HCT116 (cell line): ENCODE measurements around the gene BMF. TPM values are rescaled to one million over a fixed set of nuclear protein-coding genes. Genes with fewer than 3 reads are reported as not detected.

ENCODE experiments used
- ATAC-seq: fragments of 200-7000 bp; cut with Tn5 transposase; 2 replicates; pipeline ENCODE4 v1.9.1; 2020; ENCODE audit warnings: mild to moderate bottlenecking, moderate library complexity
- BruUV-seq: library from RNA; stranded (reverse); fragments of 400-500 nt; replicated peaks from 2 replicates; lab custom pipeline; 2021; lab: Mats Ljungman, UMichigan
- CTCF ChIA-PET: fragments of 300-600 bp; sonication (Branson Sonifier 250); formaldehyde crosslinking; loops from one replicate; lab custom pipeline; 2021; ENCODE audit warnings: antibody characterized with exemption; lab: Charles Lee
- POLR2A ChIA-PET: fragments of 300-600, 350-600 bp; sonication (Branson Sonifier 250); formaldehyde crosslinking; loops from one replicate; lab custom pipeline; 2021; ENCODE audit warnings: antibody characterized with exemption; lab: Charles Lee
- RAD21 ChIA-PET, 2 experiments: fragments of 300-600 bp; sonication (Branson Sonifier 250); formaldehyde crosslinking; loops; one replicate each; lab custom pipeline; 2023; ENCODE audit warnings: low total read pairs in 2 of 2; ENCODE audit not compliant: uncharacterized antibody in 2 of 2, unreplicated experiment in 2 of 2, low non-redundant PET in 1 of 2; lab: Charles Lee
- DNase-seq: peaks from one replicate; pipeline ENCODE4 v3.0.0-alpha.2; 2010; ENCODE audit warnings: low read depth, low spot score
- H2AFZ ChIP-seq: fragments of 200-600 bp; shearing (Covaris generic), sonication (generic); 2 replicates; pipeline ENCODE4 v1.6.1; 2017; ENCODE audit warnings: low read depth, mixed run types, mixed read lengths, antibody characterized with exemption, low read length; ENCODE audit not compliant: poor library complexity, severe bottlenecking
- H3K27ac ChIP-seq: 2 replicates; pipeline ENCODE4 v1.5.1; 2012; ENCODE audit warnings: low read depth, low read length
- H3K27me3 ChIP-seq: fragments of 200-600 bp; sonication (generic); 2 replicates; pipeline ENCODE4 v1.6.1; 2016; ENCODE audit warnings: mixed run types, low read length, mixed read lengths; ENCODE audit not compliant: insufficient read depth
- H3K36me3 ChIP-seq, 2 experiments: fragments of 200-500 bp in 1 of 2; fragments of 200-600 bp in 1 of 2; sonication (Bioruptor generic) in 1 of 2; sonication (generic) in 1 of 2; 2 replicates each; pipeline versions ENCODE4 v1.5.1 to v1.6.1; 2014 to 2016; ENCODE audit warnings: low read length in 2 of 2, inconsistent platforms in 1 of 2, mixed read lengths in 1 of 2, mixed run types in 1 of 2; ENCODE audit not compliant: insufficient read depth in 2 of 2, control insufficient read depth in 1 of 2
- H3K4me1 ChIP-seq, 2 experiments: fragments of 200-600 bp in 1 of 2; sonication (generic) in 1 of 2; 2 replicates each; pipeline versions ENCODE4 v1.5.1 to v1.6.1; 2012 to 2017; ENCODE audit warnings: low read length in 2 of 2, inconsistent platforms in 1 of 2, mild to moderate bottlenecking in 1 of 2, mixed read lengths in 1 of 2, mixed run types in 1 of 2, moderate library complexity in 1 of 2; ENCODE audit not compliant: insufficient read depth in 2 of 2, control insufficient read depth in 1 of 2
- H3K4me2 ChIP-seq: fragments of 200-600 bp; sonication (generic); 2 replicates; pipeline ENCODE4 v1.6.1; 2017; ENCODE audit warnings: mixed run types, low read length, mixed read lengths
- H3K4me3 ChIP-seq, 2 experiments: fragments of 200-600 bp in 1 of 2; sonication (generic) in 1 of 2; replicated peaks in 1 of 2; 2 replicates each; pipeline ENCODE4 v1.5.1; 2011 to 2016; ENCODE audit warnings: low read length in 2 of 2, control low read depth in 1 of 2, low read depth in 1 of 2, mild to moderate bottlenecking in 1 of 2, mixed read lengths in 1 of 2, mixed run types in 1 of 2
- H3K79me2 ChIP-seq: fragments of 200-600 bp; sonication (generic); 2 replicates; pipeline ENCODE4 v1.6.1; 2017; ENCODE audit warnings: mild to moderate bottlenecking, mixed run types, low read length, moderate library complexity, mixed read lengths; ENCODE audit not compliant: insufficient read depth
- H3K9ac ChIP-seq: fragments of 200-600 bp; sonication (generic); 2 replicates; pipeline ENCODE4 v1.6.1; 2016; ENCODE audit warnings: low read length, mixed read lengths
- H3K9me2 ChIP-seq: fragments of 200-600 bp; sonication (generic), shearing (Covaris generic); 2 replicates; pipeline ENCODE4 v1.6.1; 2017; ENCODE audit warnings: mixed run types, mild to moderate bottlenecking, moderate library complexity; ENCODE audit not compliant: insufficient read depth
- H3K9me3 ChIP-seq, 2 experiments: fragments of 200-500 bp in 1 of 2; fragments of 200-600 bp in 1 of 2; sonication (Bioruptor generic) in 1 of 2; sonication (generic) in 1 of 2; 2 replicates each; pipeline ENCODE4 v1.6.1; 2014 to 2017; ENCODE audit warnings: low read length in 2 of 2, mixed read lengths in 2 of 2, inconsistent platforms in 1 of 2, low read depth in 1 of 2, mild to moderate bottlenecking in 1 of 2, mixed run types in 1 of 2, moderate library complexity in 1 of 2; ENCODE audit not compliant: control insufficient read depth in 1 of 2, insufficient read depth in 1 of 2
- H4K20me1 ChIP-seq: fragments of 200-600 bp; sonication (generic), shearing (Covaris generic); 2 replicates; pipeline ENCODE4 v1.6.1; 2017; ENCODE audit warnings: mixed run types, mild to moderate bottlenecking, moderate library complexity; ENCODE audit not compliant: insufficient read depth
- ATF3 ChIP-seq: IDR thresholded peaks from 2 replicates; pipeline ENCODE4 v1.6.1; 2012
- CBX3 ChIP-seq: IDR thresholded peaks from 2 replicates; pipeline ENCODE4 v1.6.1; 2012; ENCODE audit warnings: low read depth
- CEBPB ChIP-seq: IDR thresholded peaks from 2 replicates; pipeline ENCODE4 v1.6.1; 2012; ENCODE audit warnings: low read depth
- CTCF ChIP-seq, 3 experiments: fragments of 200-600 bp in 1 of 3; sonication (generic) in 1 of 3; IDR thresholded peaks in 2 of 3; conservative IDR thresholded peaks in 1 of 3; 2 replicates each; pipeline ENCODE4 v1.5.1; 2012 to 2017; ENCODE audit warnings: low read depth in 2 of 3, low read length in 2 of 3, antibody characterized with exemption in 1 of 3, borderline replicate concordance in 1 of 3, control low read depth in 1 of 3, mild to moderate bottlenecking in 1 of 3, mixed read lengths in 1 of 3, mixed run types in 1 of 3, moderate library complexity in 1 of 3; ENCODE audit not compliant: insufficient read depth in 1 of 3
- ELF1 ChIP-seq: IDR thresholded peaks from 2 replicates; pipeline ENCODE4 v1.6.1; 2012; ENCODE audit warnings: low read depth, borderline replicate concordance
- EZH2 ChIP-seq: fragments of 200-600 bp; sonication (generic); IDR thresholded peaks from 2 replicates; pipeline ENCODE4 v1.6.1; 2017; ENCODE audit warnings: antibody characterized with exemption, mixed run types
- FOSL1 ChIP-seq: IDR thresholded peaks from 2 replicates; pipeline ENCODE4 v1.6.1; 2012; ENCODE audit warnings: low read depth
- POLR2A ChIP-seq: IDR thresholded peaks from 2 replicates; pipeline ENCODE4 v1.7.0; 2011; ENCODE audit warnings: borderline replicate concordance; ENCODE audit not compliant: insufficient read depth, insufficient read length; ENCODE audit errors: extremely low read depth
- POLR2AphosphoS5 ChIP-seq: IDR thresholded peaks from 2 replicates; pipeline ENCODE4 v1.6.1; 2011; ENCODE audit warnings: mild to moderate bottlenecking, low read depth, low read length, moderate library complexity
- REST ChIP-seq: IDR thresholded peaks from 2 replicates; pipeline ENCODE4 v1.6.1; 2012; ENCODE audit warnings: low read depth
- SP1 ChIP-seq: IDR thresholded peaks from 2 replicates; pipeline ENCODE4 v1.6.1; 2012; ENCODE audit warnings: low read depth
- SRF ChIP-seq: IDR thresholded peaks from 2 replicates; pipeline ENCODE4 v1.6.1; 2012; ENCODE audit warnings: low read depth
- TCF7L2 ChIP-seq: IDR thresholded peaks from 2 replicates; pipeline ENCODE4 v1.7.0; 2011; ENCODE audit warnings: borderline replicate concordance, inconsistent platforms; ENCODE audit not compliant: insufficient read depth, insufficient read length; ENCODE audit errors: extremely low read depth
- YY1 ChIP-seq: IDR thresholded peaks from 2 replicates; pipeline ENCODE4 v1.6.1; 2011; ENCODE audit warnings: low read length, low read depth, moderate library complexity, mild to moderate bottlenecking; ENCODE audit not compliant: insufficient replicate concordance; ENCODE audit errors: extremely low read depth
- ZBTB33 ChIP-seq: IDR thresholded peaks from 2 replicates; pipeline ENCODE4 v1.6.1; 2011; ENCODE audit warnings: mild to moderate bottlenecking, low read length, moderate library complexity; ENCODE audit not compliant: insufficient replicate concordance; ENCODE audit errors: extremely low read depth
- ZNF274 ChIP-seq: fragments of 200-500 bp; sonication (Bioruptor generic); IDR thresholded peaks from 2 replicates; pipeline ENCODE4 v1.6.1; 2014; ENCODE audit warnings: mild to moderate bottlenecking, low read depth, low read length, inconsistent platforms
- intact Hi-C: fragments of 100-400 bp; cut with micrococcal nuclease; formaldehyde crosslinking; loops from 2 replicates; pipeline ENCODE4 v1.10.0; 2022
- total RNA-seq: library from RNA; stranded (reverse); gene quantifications from one replicate; pipeline ENCODE4 v1.2.1, GENCODE V29; 2021; ENCODE audit not compliant: unreplicated experiment

Gene BMF
- total RNA-seq, 1 experiment from 2014 or later, result 1.0 TPM

- Histone ChIP-seq H3K4me1 (peaks cover 0 to 9% of the 10 kb centered on the region in 2 experiments; a peak in 2 of 4 replicates), H3K27ac (no peak overlapping the region), H3K9me3 (no peaks in the 10 kb centered on the region), H3K9me2 (no peaks in the 10 kb centered on the region), H3K79me2 (no peaks in the 10 kb centered on the region), H3K36me3 (no peaks in the 10 kb centered on the region), H3K9ac (no peak overlapping the region), H2AFZ (no peak overlapping the region), H3K27me3 (no peaks in the 10 kb centered on the region), H4K20me1 (no peaks in the 10 kb centered on the region)
- no TSS peak for BruUV-seq
- DNase-seq, result no peak
- intact Hi-C loops, result no loop called here
- no peak for ATAC-seq
- ChIA-PET POLR2A (no interaction called here), RAD21 (no interaction called here)
- TF ChIP-seq FOSL1 (no peak), EZH2 (no peak), ATF3 (no peak), SP1 (no peak), TCF7L2 (no peak), CEBPB (no peak), POLR2A (no peak), ELF1 (no peak), CTCF (IDR thresholded peaks at IDR 0.05 in 2 of 3, conservative IDR thresholded peaks at IDR 0.05 in 1 of 3; ENCODE audit: borderline replicate concordance in 1 of 3, insufficient read depth in 1 of 3, low read depth in 2 of 3, low read length in 2 of 3) (no peak), ZNF274 (no peak), CBX3 (no peak), POLR2AphosphoS5 (no peak), YY1 (no peak), SRF (no peak), ZBTB33 (no peak), REST (no peak)
- TF ChIP-seq, all 23 proteins: peak for 0
- no peak overlapping the region for H3K4me3 ChIP-seq
- CTCF ChIA-PET, result interaction anchor here (1.6 kb wide), 1 partner anchor 15 kb away, joined by 4 read pairs; no protein-coding TSS in a partner anchor
- H3K4me2 ChIP-seq, result no peak overlapping the region
Measured at GRCh38 chr15:40060236-40060961, 48.3 kb downstream of the BMF start.
